ENCODE data around the gene RUNX2.

The RUNX2 gene

GRCh38 chr6:45371924-45372573, 43.9 kb downstream of the RUNX2 start:
- Histone ChIP-seq H3K9me3 (ENCODE audit: control insufficient read depth, insufficient read depth, low read depth, low read length) (no peaks in the 10 kb centered on the region), H3K4me3 (ENCODE audit: low read depth, low read length) (no peak overlapping the region), H3K4me1 (ENCODE audit: control insufficient read depth, insufficient read depth, low read length) (peaks cover 7% of the 10 kb centered on the region; the same call in 1 of the 2 replicates), H3K27ac (ENCODE audit: extremely low read depth, low read depth, low read length) (no peak overlapping the region), H3K36me3 (ENCODE audit: control insufficient read depth in 2 of 2, insufficient read depth in 1 of 2, low read length in 2 of 2) (no peaks in the 10 kb centered on the region)
- TF ChIP-seq ZNF501 (tag by site-specific recombination; IDR thresholded peaks at IDR 0.05) (no peak), TRIM28 (IDR thresholded peaks at IDR 0.05; ENCODE audit: borderline replicate concordance, low read length) (no peak), HOXD13 (CRISPR knock-in tag; IDR thresholded peaks at IDR 0.05; ENCODE audit: borderline replicate concordance) (no peak), ZNF37A (tag by site-specific recombination; IDR thresholded peaks at IDR 0.05) (no peak), ZNF610 (tag by site-specific recombination; IDR thresholded peaks at IDR 0.05; ENCODE audit: borderline replicate concordance) (no peak), REPIN1 (tag by site-specific recombination; IDR thresholded peaks at IDR 0.05; ENCODE audit: low read depth) (no peak), HIC1 (tag by site-specific recombination; IDR thresholded peaks at IDR 0.05) (no peak), ZNF19 (tag by site-specific recombination; IDR thresholded peaks at IDR 0.05; ENCODE audit: low read depth) (no peak), AEBP2 (tag by site-specific recombination; IDR thresholded peaks at IDR 0.05; ENCODE audit: borderline replicate concordance) (no peak), ZNF473 (tag by site-specific recombination; IDR thresholded peaks at IDR 0.05) (no peak), PRDM2 (tag by site-specific recombination; IDR thresholded peaks at IDR 0.05; ENCODE audit: borderline replicate concordance) (no peak)
- TF ChIP-seq, protein P1, sequence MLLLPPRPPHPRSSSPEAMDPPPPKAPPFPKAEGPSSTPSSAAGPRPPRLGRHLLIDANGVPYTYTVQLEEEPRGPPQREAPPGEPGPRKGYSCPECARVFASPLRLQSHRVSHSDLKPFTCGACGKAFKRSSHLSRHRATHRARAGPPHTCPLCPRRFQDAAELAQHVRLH (tag by site-specific recombination; IDR thresholded peaks at IDR 0.05) = no peak
- CTCF ChIA-PET = interaction anchor here (0.6 kb wide), 1 partner anchor 16 kb away, joined by 3 read pairs; no protein-coding TSS in a partner anchor
- POLR2A ChIA-PET = no interaction called here

- Histone ChIP-seq H3K4me1 (ENCODE audit: control insufficient read depth, insufficient read depth, low read length) (peaks cover 11% of the 10 kb centered on the region; the same call in 1 of the 2 replicates), H3K9me3 (ENCODE audit: control insufficient read depth, insufficient read depth, low read depth, low read length) (no peaks in the 10 kb centered on the region), H3K27ac (ENCODE audit: extremely low read depth, low read depth, low read length) (no peak overlapping the region), H3K4me3 (ENCODE audit: low read depth, low read length) (no peak overlapping the region), H3K36me3 (ENCODE audit: control insufficient read depth in 2 of 2, insufficient read depth in 1 of 2, low read length in 2 of 2) (no peaks in the 10 kb centered on the region)
- CTCF ChIA-PET = interaction anchor here (0.6 to 2.4 kb wide), 9 partner anchors 9 to 905 kb away, joined by 3 to 13 read pairs (median 3); no protein-coding TSS in a partner anchor
- POLR2A ChIA-PET = no interaction called here
- TF ChIP-seq ZEB2 (tag by site-specific recombination; IDR thresholded peaks at IDR 0.05) (no peak), ZNF202 (tag by site-specific recombination; IDR thresholded peaks at IDR 0.05; ENCODE audit: borderline replicate concordance) (no peak), ZNF280C (tag by site-specific recombination; IDR thresholded peaks at IDR 0.05) (no peak), ZNF792 (tag by site-specific recombination; IDR thresholded peaks at IDR 0.05) (no peak), ZSCAN4 (tag by site-specific recombination; IDR thresholded peaks at IDR 0.05) (no peak), ZNF239 (tag by site-specific recombination; IDR thresholded peaks at IDR 0.05) (no peak), ZNF112 (tag by site-specific recombination; IDR thresholded peaks at IDR 0.05) (no peak), ZBTB21 (tag by site-specific recombination; IDR thresholded peaks at IDR 0.05) (no peak), HOXC10 (CRISPR knock-in tag; IDR thresholded peaks at IDR 0.05) (no peak)
Observed at GRCh38 chr6:45375449-45375848, 47.3 kb downstream of the RUNX2 start.
